HG03139 (cell line): Measurements from ENCODE around the gene SNAP25.

Source experiments
- ATAC-seq: cut with Tn5 transposase; IDR thresholded peaks from one replicate; pipeline ENCODE4 v1.9.1; 2021; ENCODE audit not compliant: unreplicated experiment

The SNAP25 gene

GRCh38 chr20:10328897-10329255, 110.2 kb downstream of the SNAP25 start:
- no peak for ATAC-seq

GRCh38 chr20:10329387-10330005, 110.9 kb downstream of the SNAP25 start:
- ATAC-seq = no peak

- no peak for ATAC-seq
These were observed 111.4 kb downstream of the SNAP25 start for GRCh38 chr20:10330071-10330470.

- no peak for ATAC-seq
These were observed 114.2 kb downstream of the SNAP25 start for GRCh38 chr20:10332656-10333415.

GRCh38 chr20:10336959-10337729, 118.5 kb downstream of the SNAP25 start:
- no peak for ATAC-seq

GRCh38 chr20:10338426-10339180, 120.0 kb downstream of the SNAP25 start:
- ATAC-seq = no peak

- ATAC-seq = no peak
These were observed 121.0 kb downstream of the SNAP25 start for GRCh38 chr20:10339609-10340008.

GRCh38 chr20:10342152-10342551, 123.5 kb downstream of the SNAP25 start:
- no peak for ATAC-seq

GRCh38 chr20:10344953-10345352, 126.3 kb downstream of the SNAP25 start:
- ATAC-seq = no peak

GRCh38 chr20:10347086-10347880, 128.7 kb downstream of the SNAP25 start:
- ATAC-seq = no peak

- ATAC-seq = no peak
These were observed 130.5 kb downstream of the SNAP25 start for GRCh38 chr20:10349118-10349517.

- no peak for ATAC-seq
These were observed 131.7 kb downstream of the SNAP25 start for GRCh38 chr20:10350188-10350842.

GRCh38 chr20:10352934-10353824, 134.5 kb downstream of the SNAP25 start:
- ATAC-seq = no peak

GRCh38 chr20:10356628-10357027, 138.0 kb downstream of the SNAP25 start:
- ATAC-seq = no peak
